ENCODE results near the gene DCLRE1C. TPM values are rescaled to one million over a fixed set of nuclear protein-coding genes. Genes with fewer than 3 reads are reported as not detected.

DCLRE1C gene
- total RNA-seq, 4 donors from 2014 or later, result 10.5 to 22.6 (median 16.6) TPM

DNA sequence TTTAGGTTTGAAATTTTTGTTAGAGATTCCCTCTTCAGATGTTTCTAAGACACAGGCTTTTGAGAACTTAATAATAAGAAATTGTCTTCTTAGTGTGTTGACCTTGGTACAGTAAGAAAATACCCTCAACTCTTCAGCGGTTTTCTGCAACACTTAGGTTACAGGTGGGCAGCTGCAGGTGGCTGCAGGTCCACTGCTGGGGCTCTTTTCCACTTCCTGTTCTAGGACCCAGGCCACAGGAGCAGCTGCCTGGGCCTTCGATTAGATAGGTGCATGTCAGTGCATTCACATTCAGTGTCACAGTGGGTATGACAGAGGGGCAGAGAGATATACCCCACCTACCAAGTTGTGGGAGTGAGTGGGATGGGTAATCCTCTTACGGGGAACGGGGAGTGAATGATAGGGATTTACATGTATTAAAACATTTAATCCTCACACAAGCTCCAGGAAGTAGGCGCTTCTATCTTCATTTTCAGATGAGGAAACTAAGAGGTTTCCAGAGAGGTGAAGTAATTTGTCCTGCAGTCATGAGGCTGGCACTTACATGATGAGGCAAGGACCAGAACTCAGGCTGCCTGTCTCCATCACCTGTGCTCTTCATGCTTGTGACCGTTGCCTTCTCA lies 95.4 kb downstream of the DCLRE1C start:
- TF ChIP-seq, protein P1, sequence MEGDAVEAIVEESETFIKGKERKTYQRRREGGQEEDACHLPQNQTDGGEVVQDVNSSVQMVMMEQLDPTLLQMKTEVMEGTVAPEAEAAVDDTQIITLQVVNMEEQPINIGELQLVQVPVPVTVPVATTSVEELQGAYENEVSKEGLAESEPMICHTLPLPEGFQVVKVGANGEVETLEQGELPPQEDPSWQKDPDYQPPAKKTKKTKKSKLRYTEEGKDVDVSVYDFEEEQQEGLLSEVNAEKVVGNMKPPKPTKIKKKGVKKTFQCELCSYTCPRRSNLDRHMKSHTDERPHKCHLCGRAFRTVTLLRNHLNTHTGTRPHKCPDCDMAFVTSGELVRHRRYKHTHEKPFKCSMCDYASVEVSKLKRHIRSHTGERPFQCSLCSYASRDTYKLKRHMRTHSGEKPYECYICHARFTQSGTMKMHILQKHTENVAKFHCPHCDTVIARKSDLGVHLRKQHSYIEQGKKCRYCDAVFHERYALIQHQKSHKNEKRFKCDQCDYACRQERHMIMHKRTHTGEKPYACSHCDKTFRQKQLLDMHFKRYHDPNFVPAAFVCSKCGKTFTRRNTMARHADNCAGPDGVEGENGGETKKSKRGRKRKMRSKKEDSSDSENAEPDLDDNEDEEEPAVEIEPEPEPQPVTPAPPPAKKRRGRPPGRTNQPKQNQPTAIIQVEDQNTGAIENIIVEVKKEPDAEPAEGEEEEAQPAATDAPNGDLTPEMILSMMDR (IDR thresholded peaks at IDR 0.05), result no peak
- TF ChIP-seq POLR2A (IDR thresholded peaks at IDR 0.05), result no peak
- intact Hi-C loops (cut with DNase I; ENCODE audit: low total_unique reads), result no loop called here
- no peaks in the 10 kb centered on the region for H3K36me3 ChIP-seq

DNA sequence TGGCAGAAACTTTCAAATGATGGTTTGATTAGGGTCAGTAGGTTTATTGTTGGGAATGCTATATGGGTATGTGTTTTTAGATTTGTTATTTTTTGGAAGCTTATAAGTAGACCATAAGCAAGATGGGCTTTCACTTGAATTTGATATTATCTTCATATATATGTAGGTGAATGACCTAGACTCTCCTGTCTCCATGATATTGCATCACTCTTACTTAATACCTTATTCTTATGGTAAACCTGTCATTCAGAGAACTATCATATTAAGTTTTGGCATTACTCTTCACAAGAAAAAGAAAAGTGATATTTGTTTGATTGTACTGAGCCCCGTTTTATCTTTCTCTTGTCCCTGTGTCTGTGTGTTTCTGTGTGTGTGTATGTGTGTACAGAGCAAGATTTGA lies 98.4 kb downstream of the DCLRE1C start:
- H3K9me3 ChIP-seq, result no peaks in the 10 kb centered on the region
- H3K27me3 ChIP-seq, result no peaks in the 10 kb centered on the region
- H3K4me3 ChIP-seq, result no peak overlapping the region
- TF ChIP-seq POLR2A (IDR thresholded peaks at IDR 0.05), result no peak
- TF ChIP-seq, protein P1 (IDR thresholded peaks at IDR 0.05), result no peak
- H3K4me1 ChIP-seq, result no peaks in the 10 kb centered on the region
- DNase-seq, result no peak
- no peaks in the 10 kb centered on the region for H3K36me3 ChIP-seq
- H3K27ac ChIP-seq, result no peak overlapping the region
- intact Hi-C loops (cut with DNase I; ENCODE audit: low total_unique reads), result no loop called here

More for the DNA sequence above, 95.4 kb downstream of the DCLRE1C start:
- DNase-seq, result no peak
- Histone ChIP-seq H3K9me3 (no peaks in the 10 kb centered on the region), H3K4me3 (no peak overlapping the region), H3K27me3 (no peaks in the 10 kb centered on the region), H3K27ac (no peak overlapping the region), H3K4me1 (no peaks in the 10 kb centered on the region)

DNA sequence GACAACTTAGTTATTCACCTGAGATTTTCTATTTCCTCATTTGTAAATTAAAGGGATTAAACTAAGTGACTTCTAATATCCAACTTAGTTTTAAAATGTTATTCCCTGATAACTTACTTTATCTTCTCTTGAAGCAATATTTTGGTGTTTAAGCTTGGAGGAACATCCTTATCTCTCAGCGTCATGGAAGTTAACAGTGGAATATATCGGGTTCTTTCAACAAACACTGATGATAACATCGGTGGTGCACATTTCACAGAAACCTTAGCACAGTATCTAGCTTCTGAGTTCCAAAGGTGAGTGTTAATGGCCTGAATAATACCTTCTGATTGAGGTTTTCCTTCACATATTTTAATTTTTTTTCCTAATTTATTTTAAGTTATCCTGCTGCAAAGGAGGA lies 101.7 kb downstream of the DCLRE1C start:
- DNase-seq, result no peak
- Histone ChIP-seq H3K4me3 (no peak overlapping the region), H3K27ac (no peak overlapping the region), H3K36me3 (no peaks in the 10 kb centered on the region), H3K9me3 (no peaks in the 10 kb centered on the region), H3K4me1 (no peaks in the 10 kb centered on the region), H3K27me3 (no peaks in the 10 kb centered on the region)
- intact Hi-C loops (cut with DNase I; ENCODE audit: low total_unique reads), result no loop called here
- no peak for TF ChIP-seq POLR2A (IDR thresholded peaks at IDR 0.05)
- TF ChIP-seq, protein P1 (IDR thresholded peaks at IDR 0.05), result no peak

Other genes starting within 250 kb of the DCLRE1C start
- 10 to 100 TPM; 24.1 to 69.7 (median 43.2) TPM for gene FAM107B, start 179.2 kb downstream of the DCLRE1C start, total RNA-seq
- 1 to 10 TPM in 3 of 4 donors, not detected in 1; 2.6 to 9.1 (median 3.8) TPM for gene CDNF, start 116.1 kb downstream of the DCLRE1C start, total RNA-seq
- gene HSPA14, start 115.8 kb downstream of the DCLRE1C start, total RNA-seq, result 10 to 100 TPM; 10.4 to 19.4 (median 13.8) TPM
- 10 to 100 TPM in 2 of 4 donors, 1 to 10 TPM in 2; 3.2 to 23.2 (median 8.6) TPM for gene MSANTD7, start 115.8 kb downstream of the DCLRE1C start, total RNA-seq
- gene SUV39H2, start 75.2 kb downstream of the DCLRE1C start, total RNA-seq, result 10 to 100 TPM in 2 of 4 donors, 1 to 10 TPM in 2; 7.4 to 41.5 (median 12.2) TPM
- gene MEIG1, start 5.3 kb upstream of the DCLRE1C start, total RNA-seq, result not detected
- 1 to 10 TPM in 1 of 4 donors, not detected in 3; 2.2 TPM for gene OLAH, start 89.8 kb upstream of the DCLRE1C start, total RNA-seq
- 10 to 100 TPM in 1 of 4 donors, under 1 TPM in 1, not detected in 2; 0.37 to 12.2 TPM for gene ACBD7, start 134.7 kb upstream of the DCLRE1C start, total RNA-seq
- 10 to 100 TPM in 2 of 4 donors, 1 to 10 TPM in 1, under 1 TPM in 1; 0.29 to 17.4 (median 9.2) TPM for gene RPP38, start 143.3 kb upstream of the DCLRE1C start, total RNA-seq
- 10 to 100 TPM in 3 of 4 donors, 1 to 10 TPM in 1; 7.4 to 42.7 (median 35.5) TPM for gene NMT2, start 214.6 kb upstream of the DCLRE1C start, total RNA-seq